Central memory CD8-positive, alpha-beta T cell (primary cell): Measurements from ENCODE around the gene IFTAP.

Experiments used
- ATAC-seq: fragments of 150-1000 bp; cut with Tn5 transposase; replicated peaks from 2 replicates; pipeline ENCODE4 v1.10.0; 2022; ENCODE audit warnings: mild to moderate bottlenecking, moderate FRiP score, moderate number of reproducible peaks; ENCODE audit not compliant: poor library complexity, severe bottlenecking; ENCODE audit errors: extremely low read depth
- DNase-seq, 2 donors: peaks; one replicate each; pipeline ENCODE4 v3.0.0; 2021; ENCODE audit warnings: low spot score in 2 of 2
- H3K27ac Mint-ChIP-seq: one replicate; pipeline ENCODE4 v1.8.0; 2022; ENCODE audit warnings: low read depth, mild to moderate bottlenecking, moderate library complexity, mixed read lengths
- H3K27me3 Mint-ChIP-seq: one replicate; pipeline ENCODE4 v1.8.0; 2022; ENCODE audit warnings: mixed read lengths
- H3K36me3 Mint-ChIP-seq: one replicate; pipeline ENCODE4 v1.8.0; 2022; ENCODE audit warnings: mild to moderate bottlenecking, moderate library complexity, mixed read lengths; ENCODE audit not compliant: insufficient read depth
- H3K4me1 Mint-ChIP-seq: one replicate; pipeline ENCODE4 v1.8.0; 2022; ENCODE audit warnings: mixed read lengths
- H3K4me3 Mint-ChIP-seq: one replicate; pipeline ENCODE4 v1.8.0; 2022; ENCODE audit warnings: mild to moderate bottlenecking, moderate library complexity, mixed read lengths
- H3K9me3 Mint-ChIP-seq: one replicate; pipeline ENCODE4 v1.8.0; 2022; ENCODE audit warnings: mixed read lengths

Gene IFTAP

GRCh38 chr11:36688132-36688531, 93.8 kb downstream of the IFTAP start:
- H3K27me3 Mint-ChIP-seq: peaks cover 71% of the 10 kb centered on the region
- no peaks in the 10 kb centered on the region for H3K4me1 Mint-ChIP-seq
- H3K9me3 Mint-ChIP-seq: no peaks in the 10 kb centered on the region
- DNase-seq (no peak), ATAC-seq (no peak)
- H3K4me3 Mint-ChIP-seq: no peak overlapping the region
- peaks cover 2% of the 10 kb centered on the region for H3K36me3 Mint-ChIP-seq
- H3K27ac Mint-ChIP-seq: no peak overlapping the region

- ATAC-seq (no peak), DNase-seq (no peak)
- Mint-ChIP-seq H3K9me3 (no peaks in the 10 kb centered on the region), H3K36me3 (peaks cover 2% of the 10 kb centered on the region), H3K4me3 (no peak overlapping the region), H3K27me3 (peaks cover 77% of the 10 kb centered on the region), H3K27ac (no peak overlapping the region), H3K4me1 (no peaks in the 10 kb centered on the region)
Measured at GRCh38 chr11:36688571-36689291, 94.4 kb downstream of the IFTAP start.

- no peaks in the 10 kb centered on the region for H3K9me3 Mint-ChIP-seq
- H3K27me3 Mint-ChIP-seq: peaks cover 77% of the 10 kb centered on the region
- peaks cover 2% of the 10 kb centered on the region for H3K36me3 Mint-ChIP-seq
- no peak overlapping the region for H3K4me3 Mint-ChIP-seq
- ATAC-seq (no peak), DNase-seq (no peak)
- no peaks in the 10 kb centered on the region for H3K4me1 Mint-ChIP-seq
- H3K27ac Mint-ChIP-seq: no peak overlapping the region
Measured at GRCh38 chr11:36689442-36689841, 95.1 kb downstream of the IFTAP start.

GRCh38 chr11:36692704-36693103, 98.4 kb downstream of the IFTAP start:
- Mint-ChIP-seq H3K9me3 (no peaks in the 10 kb centered on the region), H3K36me3 (no peaks in the 10 kb centered on the region), H3K4me3 (no peak overlapping the region), H3K27me3 (peaks cover 69% of the 10 kb centered on the region), H3K27ac (no peak overlapping the region), H3K4me1 (no peaks in the 10 kb centered on the region)
- ATAC-seq (no peak), DNase-seq (no peak)

GRCh38 chr11:36693139-36693843, 99.0 kb downstream of the IFTAP start:
- DNase-seq: no peak
- no peak overlapping the region for H3K27ac Mint-ChIP-seq
- no peaks in the 10 kb centered on the region for H3K4me1 Mint-ChIP-seq
- no peaks in the 10 kb centered on the region for H3K9me3 Mint-ChIP-seq
- H3K4me3 Mint-ChIP-seq: no peak overlapping the region
- ATAC-seq: no peak
- no peaks in the 10 kb centered on the region for H3K36me3 Mint-ChIP-seq
- peaks cover 67% of the 10 kb centered on the region for H3K27me3 Mint-ChIP-seq

- peaks cover 64% of the 10 kb centered on the region for H3K27me3 Mint-ChIP-seq
Measured at GRCh38 chr11:36695111-36695510, 100.8 kb downstream of the IFTAP start.

GRCh38 chr11:36695571-36695970, 101.3 kb downstream of the IFTAP start:
- no peaks in the 10 kb centered on the region for H3K4me1 Mint-ChIP-seq
- no peak overlapping the region for H3K27ac Mint-ChIP-seq
- H3K4me3 Mint-ChIP-seq: no peak overlapping the region
- peaks cover 64% of the 10 kb centered on the region for H3K27me3 Mint-ChIP-seq
- no peaks in the 10 kb centered on the region for H3K36me3 Mint-ChIP-seq
- H3K9me3 Mint-ChIP-seq: no peaks in the 10 kb centered on the region
- ATAC-seq (no peak), DNase-seq (no peak)

More at GRCh38 chr11:36695111-36695510, 100.8 kb downstream of the IFTAP start:
- no peak for ATAC-seq
- no peaks in the 10 kb centered on the region for H3K36me3 Mint-ChIP-seq
- no peak overlapping the region for H3K27ac Mint-ChIP-seq
- no peaks in the 10 kb centered on the region for H3K4me1 Mint-ChIP-seq
- no peak for DNase-seq
- H3K4me3 Mint-ChIP-seq: no peak overlapping the region
- no peaks in the 10 kb centered on the region for H3K9me3 Mint-ChIP-seq

- DNase-seq: no peak
- H3K27me3 Mint-ChIP-seq: peaks cover 65% of the 10 kb centered on the region
Measured at GRCh38 chr11:36696550-36696949, 102.2 kb downstream of the IFTAP start.

GRCh38 chr11:36699271-36699670, 105.0 kb downstream of the IFTAP start:
- peaks cover 71% of the 10 kb centered on the region for H3K27me3 Mint-ChIP-seq
- DNase-seq: no peak
- H3K4me3 Mint-ChIP-seq: no peak overlapping the region
- H3K4me1 Mint-ChIP-seq: no peaks in the 10 kb centered on the region
- H3K27ac Mint-ChIP-seq: no peak overlapping the region
- ATAC-seq: no peak
- no peaks in the 10 kb centered on the region for H3K9me3 Mint-ChIP-seq
- H3K36me3 Mint-ChIP-seq: no peaks in the 10 kb centered on the region

More at GRCh38 chr11:36696550-36696949, 102.2 kb downstream of the IFTAP start:
- H3K9me3 Mint-ChIP-seq: no peaks in the 10 kb centered on the region
- H3K4me1 Mint-ChIP-seq: no peaks in the 10 kb centered on the region
- H3K27ac Mint-ChIP-seq: no peak overlapping the region
- H3K36me3 Mint-ChIP-seq: no peaks in the 10 kb centered on the region
- no peak overlapping the region for H3K4me3 Mint-ChIP-seq
- ATAC-seq: no peak

GRCh38 chr11:36700246-36700645, 105.9 kb downstream of the IFTAP start:
- no peaks in the 10 kb centered on the region for H3K9me3 Mint-ChIP-seq
- DNase-seq: no peak
- ATAC-seq: no peak
- no peak overlapping the region for H3K4me3 Mint-ChIP-seq
- no peak overlapping the region for H3K27ac Mint-ChIP-seq
- no peaks in the 10 kb centered on the region for H3K4me1 Mint-ChIP-seq
- H3K27me3 Mint-ChIP-seq: peaks cover 71% of the 10 kb centered on the region
- H3K36me3 Mint-ChIP-seq: no peaks in the 10 kb centered on the region

- no peak for ATAC-seq
- no peak overlapping the region for H3K27ac Mint-ChIP-seq
- H3K4me3 Mint-ChIP-seq: no peak overlapping the region
- no peaks in the 10 kb centered on the region for H3K4me1 Mint-ChIP-seq
- H3K27me3 Mint-ChIP-seq: peaks cover 65% of the 10 kb centered on the region
- H3K9me3 Mint-ChIP-seq: no peaks in the 10 kb centered on the region
- no peaks in the 10 kb centered on the region for H3K36me3 Mint-ChIP-seq
- no peak for DNase-seq
Measured at GRCh38 chr11:36702330-36703054, 108.2 kb downstream of the IFTAP start.

- H3K9me3 Mint-ChIP-seq: no peaks in the 10 kb centered on the region
- no peak for ATAC-seq
- H3K27me3 Mint-ChIP-seq: peaks cover 65% of the 10 kb centered on the region
- no peak for DNase-seq
- no peak overlapping the region for H3K4me3 Mint-ChIP-seq
- H3K4me1 Mint-ChIP-seq: no peaks in the 10 kb centered on the region
- no peak overlapping the region for H3K27ac Mint-ChIP-seq
- no peaks in the 10 kb centered on the region for H3K36me3 Mint-ChIP-seq
Measured at GRCh38 chr11:36703055-36703404, 108.7 kb downstream of the IFTAP start.
